ENCODE results near the gene MANEA. TPM values are rescaled to one million over a fixed set of nuclear protein-coding genes. Genes with fewer than 3 reads are reported as not detected.

Gene MANEA
- polyA plus RNA-seq, 3 donors, result 2.5 to 8.1 (median 4.8) TPM

- no peaks in the 10 kb centered on the region for H3K27me3 Mint-ChIP-seq (ENCODE audit: low read depth in 3 of 3)
- H2AFZ ChIP-seq (ENCODE audit: insufficient read depth, low read depth, low read length, poor library complexity, severe bottlenecking), result no peak overlapping the region
- TF ChIP-seq CTCF (IDR thresholded peaks at IDR 0.05), result no peak
- no peak overlapping the region for H3K9ac ChIP-seq (ENCODE audit: insufficient read depth, low read length, poor library complexity, severe bottlenecking)
- no peaks in the 10 kb centered on the region for H3K4me1 ChIP-seq (ENCODE audit: control insufficient read depth in 1 of 2, insufficient read depth in 2 of 2, low read length in 2 of 2)
- H3K4me3 ChIP-seq (replicated peaks in 1 of 3; ENCODE audit: low read depth in 2 of 3, low read length in 3 of 3), result no peak overlapping the region
- no peaks in the 10 kb centered on the region for H4K20me1 ChIP-seq (ENCODE audit: insufficient read depth, low read length)
- no peak for DNase-seq
- H3K9me3 Mint-ChIP-seq, result peaks cover 5 to 17% (median 8%) of the 10 kb centered on the region in 7 donors
- no CpG with 5 or more reads among the region's 2 CpGs for WGBS (ENCODE audit: insufficient coverage)
- no peaks in the 10 kb centered on the region for H3K27me3 ChIP-seq (ENCODE audit: control insufficient read depth in 2 of 2, insufficient read depth in 2 of 2, low read length in 2 of 2)
- no peak overlapping the region for H3K27ac ChIP-seq (ENCODE audit: low read depth in 1 of 2, low read length in 2 of 2)
- no peaks in the 10 kb centered on the region for H3K79me2 ChIP-seq (ENCODE audit: insufficient read depth, low read length)
- H3K4me3 Mint-ChIP-seq, result no peak overlapping the region
- peaks cover 6 to 14% of the 10 kb centered on the region in 2 donors for H3K9me3 ChIP-seq (replicated peaks in 1 of 2; ENCODE audit: control insufficient read depth in 1 of 2, insufficient read depth in 1 of 2, low read length in 2 of 2)
- no peaks in the 10 kb centered on the region for H3K36me3 Mint-ChIP-seq
- no peaks in the 10 kb centered on the region for H3K36me3 ChIP-seq (replicated peaks in 1 of 2; ENCODE audit: control insufficient read depth in 1 of 2, insufficient read depth in 2 of 2, low read length in 2 of 2)
- H3K27ac Mint-ChIP-seq, result no peak overlapping the region
- no peaks in the 10 kb centered on the region for H3K4me1 Mint-ChIP-seq
- intact Hi-C loops (cut with micrococcal nuclease), result no loop called here
- no peak overlapping the region for H3K4me2 ChIP-seq (replicated peaks; ENCODE audit: extremely low read depth, low read length, poor library complexity, severe bottlenecking)
Measured at GRCh38 chr6:95629551-95629950, 52.2 kb downstream of the MANEA start.

- intact Hi-C loops (cut with micrococcal nuclease), result no loop called here
- Mint-ChIP-seq H3K4me3 (no peak overlapping the region), H3K4me1 (no peaks in the 10 kb centered on the region), H3K9me3 (peaks cover 2 to 15% (median 10%) of the 10 kb centered on the region in 7 donors), H3K27me3 (ENCODE audit: low read depth in 3 of 3) (no peaks in the 10 kb centered on the region), H3K27ac (no peak overlapping the region), H3K36me3 (no peaks in the 10 kb centered on the region)
- 86% methylated on average over 20 of the region's 25 CpGs for WGBS (ENCODE audit: insufficient coverage)
- TF ChIP-seq CTCF (IDR thresholded peaks at IDR 0.05), result no peak
- Histone ChIP-seq H3K27me3 (ENCODE audit: control insufficient read depth in 2 of 2, insufficient read depth in 2 of 2, low read length in 2 of 2) (no peaks in the 10 kb centered on the region), H3K4me3 (replicated peaks in 1 of 3; ENCODE audit: low read depth in 2 of 3, low read length in 3 of 3) (no peak overlapping the region), H3K9me3 (replicated peaks in 1 of 2; ENCODE audit: control insufficient read depth in 1 of 2, insufficient read depth in 1 of 2, low read length in 2 of 2) (peaks cover 9 to 22% of the 10 kb centered on the region in 2 donors), H3K4me2 (replicated peaks; ENCODE audit: extremely low read depth, low read length, poor library complexity, severe bottlenecking) (no peak overlapping the region), H4K20me1 (ENCODE audit: insufficient read depth, low read length) (no peaks in the 10 kb centered on the region), H3K79me2 (ENCODE audit: insufficient read depth, low read length) (no peaks in the 10 kb centered on the region), H3K9ac (ENCODE audit: insufficient read depth, low read length, poor library complexity, severe bottlenecking) (no peak overlapping the region), H2AFZ (ENCODE audit: insufficient read depth, low read depth, low read length, poor library complexity, severe bottlenecking) (no peak overlapping the region), H3K4me1 (ENCODE audit: control insufficient read depth in 1 of 2, insufficient read depth in 2 of 2, low read length in 2 of 2) (no peaks in the 10 kb centered on the region), H3K27ac (ENCODE audit: low read depth in 1 of 2, low read length in 2 of 2) (no peak overlapping the region), H3K36me3 (replicated peaks in 1 of 2; ENCODE audit: control insufficient read depth in 1 of 2, insufficient read depth in 2 of 2, low read length in 2 of 2) (no peaks in the 10 kb centered on the region)
- no peak for DNase-seq
Measured at GRCh38 chr6:95636552-95637431, 59.5 kb downstream of the MANEA start.

Data from CD14-positive monocyte (primary cell).